Karpas-422 (cell line): ENCODE data around the gene ZNF592. TPM values are rescaled to one million over a fixed set of nuclear protein-coding genes. Genes with fewer than 3 reads are reported as not detected.

Experiments
- DNase-seq: peaks from one replicate; pipeline ENCODE4 v3.0.0-alpha.2; 2015
- H2AFZ ChIP-seq: fragments of 200-600 bp; sonication (generic); 2 replicates; pipeline ENCODE4 v1.6.1; 2014; ENCODE audit warnings: antibody characterized with exemption, low read length, mixed read lengths
- H3K27ac ChIP-seq: fragments of 200-600 bp; sonication (generic); 2 replicates; pipeline ENCODE4 v1.5.1; 2014; ENCODE audit warnings: mild to moderate bottlenecking, low read length, moderate library complexity
- H3K27me3 ChIP-seq: fragments of 200-600 bp; sonication (generic); 2 replicates; pipeline ENCODE4 v1.6.1; 2014; ENCODE audit warnings: low read length, mixed read lengths
- H3K36me3 ChIP-seq: fragments of 200-600 bp; sonication (generic); 2 replicates; pipeline ENCODE4 v1.6.1; 2014; ENCODE audit warnings: low read length, mixed read lengths; ENCODE audit not compliant: insufficient read depth
- H3K4me1 ChIP-seq: fragments of 200-600 bp; sonication (generic); 2 replicates; pipeline ENCODE4 v1.6.1; 2014; ENCODE audit warnings: mild to moderate bottlenecking, low read length, mixed read lengths
- H3K4me2 ChIP-seq: fragments of 200-600 bp; sonication (generic); 2 replicates; pipeline ENCODE4 v1.6.1; 2014; ENCODE audit warnings: low read length, low read depth, mild to moderate bottlenecking; ENCODE audit not compliant: poor library complexity, severe bottlenecking
- H3K4me3 ChIP-seq: fragments of 200-600 bp; sonication (generic); 2 replicates; pipeline ENCODE4 v1.5.1; 2014; ENCODE audit warnings: mild to moderate bottlenecking, antibody characterized with exemption, low read length, mixed read lengths
- H3K79me2 ChIP-seq: fragments of 200-600 bp; sonication (generic); 2 replicates; pipeline ENCODE4 v1.6.1; 2014; ENCODE audit warnings: mild to moderate bottlenecking, low read length, mixed read lengths
- H3K9ac ChIP-seq: fragments of 200-600 bp; sonication (generic); 2 replicates; pipeline ENCODE4 v1.6.0; 2014; ENCODE audit warnings: low read length
- H3K9me2 ChIP-seq: fragments of 200-600 bp; sonication (generic), shearing (Covaris generic); replicated peaks from 2 replicates; pipeline ENCODE4 v1.6.0; 2014; ENCODE audit warnings: mild to moderate bottlenecking, low read length, moderate library complexity; ENCODE audit not compliant: insufficient read depth
- H3K9me3 ChIP-seq: fragments of 300-700, 200-600 bp; sonication (generic); 2 replicates; pipeline ENCODE4 v1.6.1; 2014; ENCODE audit warnings: low read length, mixed read lengths
- H4K20me1 ChIP-seq: fragments of 200-600 bp; sonication (generic); 2 replicates; pipeline ENCODE4 v1.6.1; 2014; ENCODE audit warnings: mild to moderate bottlenecking, antibody characterized with exemption, low read length, low read depth; ENCODE audit not compliant: insufficient read depth
- total RNA-seq: library from RNA; depleted of rRNA; stranded (reverse); fragments of >200 nt; shearing (Covaris generic); gene quantifications from 2 replicates; pipeline ENCODE4 v1.2.3, GENCODE V29; 2014; ENCODE audit warnings: low replicate concordance

The ZNF592 gene
- total RNA-seq, 1 experiment from 2014 or later = 15.5 TPM

DNA sequence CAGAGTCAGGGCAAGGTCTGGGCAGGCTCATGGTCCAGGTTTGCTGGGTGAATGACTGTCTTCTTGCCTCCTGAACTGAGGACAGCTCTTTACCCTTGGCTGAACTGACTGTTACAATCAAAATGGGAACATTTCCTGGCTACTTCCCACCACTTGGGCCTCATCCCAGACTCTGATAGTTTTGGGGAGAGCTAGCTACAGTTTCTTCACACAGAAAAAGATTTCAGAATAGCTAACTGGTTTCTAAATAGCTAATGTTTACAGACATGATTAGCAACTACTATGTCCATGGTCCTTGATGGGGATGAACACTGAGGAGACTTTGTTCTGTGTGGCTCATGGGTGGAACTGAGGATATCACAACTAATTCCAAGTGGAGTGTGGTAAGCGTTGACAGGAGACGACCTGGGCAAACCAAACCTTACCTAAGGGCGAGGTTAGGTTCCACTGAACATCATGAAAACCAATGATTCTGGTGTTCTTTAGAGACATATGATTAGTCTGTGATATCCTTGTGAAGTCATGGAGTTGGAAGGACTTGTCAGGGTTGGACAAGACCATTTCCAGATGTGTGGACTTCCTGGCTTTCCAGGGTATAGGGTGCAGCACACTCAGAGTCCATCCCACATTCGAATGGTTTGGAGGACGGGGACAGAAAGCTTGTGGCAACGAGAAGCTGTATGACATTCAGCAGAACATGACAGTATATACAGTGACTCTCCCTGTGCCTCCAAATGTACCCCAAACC lies 76.0 kb downstream of the ZNF592 start:
- no peak overlapping the region for H3K9ac ChIP-seq
- H3K9me3 ChIP-seq = no peaks in the 10 kb centered on the region
- no peaks in the 10 kb centered on the region for H3K79me2 ChIP-seq
- H3K4me1 ChIP-seq = peaks cover 5% of the 10 kb centered on the region
- no peak overlapping the region for H3K4me2 ChIP-seq
- no peak for DNase-seq
- H3K27ac ChIP-seq = no peak overlapping the region
- H3K9me2 ChIP-seq = no peaks in the 10 kb centered on the region
- H3K4me3 ChIP-seq = no peak overlapping the region
- no peaks in the 10 kb centered on the region for H3K36me3 ChIP-seq
- H3K27me3 ChIP-seq = no peaks in the 10 kb centered on the region
- H4K20me1 ChIP-seq = no peaks in the 10 kb centered on the region
- H2AFZ ChIP-seq = no peak overlapping the region

DNA sequence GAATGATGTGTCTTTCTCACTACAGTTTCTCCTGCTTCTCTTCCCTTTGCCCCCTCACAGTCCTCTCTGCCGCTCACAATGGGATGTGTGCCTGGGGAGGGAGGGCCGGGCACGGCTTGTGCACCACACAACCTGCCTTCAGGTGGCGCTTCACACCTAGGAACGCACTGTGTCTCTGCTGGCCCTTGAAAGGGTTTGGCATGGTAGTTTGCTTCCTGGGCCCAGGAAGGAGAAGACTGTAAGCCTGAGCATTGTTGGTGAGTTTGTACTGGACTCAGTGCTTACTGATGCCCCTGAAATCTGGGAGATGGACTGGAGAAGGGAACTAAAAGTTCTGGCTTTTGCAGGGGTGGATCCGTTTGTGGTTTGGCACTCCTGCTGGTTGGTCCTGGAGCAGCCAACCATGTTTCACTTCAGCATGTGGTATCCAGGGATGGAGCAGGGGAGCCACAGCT lies 78.0 kb downstream of the ZNF592 start:
- DNase-seq = peak; percentile 79
- H3K4me2 ChIP-seq = no peak overlapping the region
- no peaks in the 10 kb centered on the region for H3K36me3 ChIP-seq
- no peaks in the 10 kb centered on the region for H4K20me1 ChIP-seq
- no peak overlapping the region for H3K4me3 ChIP-seq
- no peak overlapping the region for H2AFZ ChIP-seq
- no peaks in the 10 kb centered on the region for H3K9me3 ChIP-seq
- no peaks in the 10 kb centered on the region for H3K9me2 ChIP-seq
- H3K9ac ChIP-seq = no peak overlapping the region
- peaks cover 9% of the 10 kb centered on the region for H3K4me1 ChIP-seq
- no peak overlapping the region for H3K27ac ChIP-seq
- H3K79me2 ChIP-seq = no peaks in the 10 kb centered on the region
- no peaks in the 10 kb centered on the region for H3K27me3 ChIP-seq

DNA sequence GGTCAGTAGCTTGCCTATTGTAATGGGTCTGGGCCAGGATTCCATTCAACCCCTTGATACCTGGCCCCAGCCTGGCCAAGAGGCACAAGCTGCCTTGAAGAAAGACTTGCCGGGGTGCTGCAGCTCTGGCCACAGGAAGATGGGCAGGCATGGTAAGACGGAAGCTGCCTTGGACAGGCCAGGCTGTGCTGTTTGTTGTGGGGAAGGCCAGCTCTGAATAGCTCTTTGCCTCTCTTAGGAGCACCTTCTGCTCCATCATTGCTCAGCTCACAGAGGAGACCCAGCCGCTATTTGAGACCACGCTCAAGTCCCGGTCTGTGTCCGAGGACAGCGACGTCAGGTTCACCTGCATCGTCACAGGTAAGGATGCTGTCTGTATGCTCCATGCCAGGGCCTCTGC lies 78.9 kb downstream of the ZNF592 start:
- Histone ChIP-seq H3K36me3 (no peaks in the 10 kb centered on the region), H2AFZ (no peak overlapping the region), H3K9me3 (no peaks in the 10 kb centered on the region), H4K20me1 (no peaks in the 10 kb centered on the region), H3K27me3 (no peaks in the 10 kb centered on the region), H3K9me2 (no peaks in the 10 kb centered on the region), H3K9ac (no peak overlapping the region), H3K4me1 (peaks cover 9% of the 10 kb centered on the region), H3K4me3 (no peak overlapping the region), H3K27ac (no peak overlapping the region), H3K4me2 (no peak overlapping the region), H3K79me2 (no peaks in the 10 kb centered on the region)
- DNase-seq = no peak

DNA sequence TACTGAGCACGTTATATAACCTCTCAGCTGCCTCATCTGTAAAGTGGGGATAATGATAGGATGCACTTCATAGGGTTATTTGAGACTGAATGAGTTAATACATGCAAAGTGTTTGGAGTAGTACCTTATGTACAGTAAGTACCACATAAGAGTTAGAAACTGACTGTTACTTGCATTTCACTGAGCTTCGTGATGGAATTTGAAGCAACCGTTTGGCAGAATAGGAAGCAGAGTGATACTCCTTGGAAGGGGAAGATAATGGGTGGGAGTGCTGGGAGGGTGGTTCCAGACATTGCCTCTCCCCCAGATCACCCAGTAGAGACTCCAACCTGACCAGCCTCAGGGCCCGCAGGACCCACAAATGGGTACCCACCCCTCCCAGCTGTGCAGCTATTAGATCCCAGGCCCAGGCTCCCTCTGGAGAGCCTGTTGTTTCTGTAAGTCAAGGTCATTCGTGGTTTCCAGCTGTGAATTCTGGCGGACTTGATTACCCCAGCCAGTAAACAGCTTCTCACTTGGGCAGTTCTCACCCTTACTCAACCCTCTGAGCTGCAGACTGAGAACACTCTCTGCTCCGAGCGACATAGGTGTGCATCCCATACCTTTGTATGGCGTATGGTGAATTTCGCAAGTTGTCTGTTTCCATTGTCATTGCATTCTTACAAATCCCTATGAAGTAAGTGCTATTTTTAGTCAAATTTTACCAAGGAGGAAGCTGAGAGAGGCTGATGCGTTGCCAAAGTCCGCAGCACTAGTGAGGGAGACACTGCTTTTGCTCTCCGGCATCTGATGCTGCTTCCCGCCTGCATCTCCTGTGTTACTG lies 79.9 kb downstream of the ZNF592 start:
- Histone ChIP-seq H3K9me2 (no peaks in the 10 kb centered on the region), H3K27me3 (no peaks in the 10 kb centered on the region), H3K27ac (no peak overlapping the region), H3K79me2 (no peaks in the 10 kb centered on the region), H3K4me1 (peaks cover 9% of the 10 kb centered on the region), H2AFZ (no peak overlapping the region), H3K9ac (no peak overlapping the region), H4K20me1 (no peaks in the 10 kb centered on the region), H3K9me3 (no peaks in the 10 kb centered on the region), H3K4me3 (no peak overlapping the region), H3K4me2 (no peak overlapping the region), H3K36me3 (no peaks in the 10 kb centered on the region)
- DNase-seq = no peak

DNA sequence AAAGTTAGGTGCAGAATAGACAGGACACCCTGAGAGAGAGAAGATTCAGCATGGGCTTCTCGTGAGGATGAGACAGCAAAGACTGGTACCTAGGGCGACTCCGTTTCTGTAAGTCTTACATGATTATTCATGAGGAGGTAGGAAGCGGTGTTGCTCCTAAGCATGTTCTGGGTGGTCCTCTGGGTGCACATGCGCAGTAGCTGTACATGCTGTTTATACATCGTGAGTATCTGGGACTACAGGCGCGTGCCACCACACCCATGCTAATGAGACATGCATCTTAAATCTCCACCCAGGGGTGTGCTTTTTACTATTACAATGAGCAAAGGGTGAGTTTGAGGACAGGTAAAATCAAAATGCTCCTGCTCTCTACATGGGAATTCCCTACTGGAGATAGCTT lies 81.0 kb downstream of the ZNF592 start:
- H3K9ac ChIP-seq = no peak overlapping the region
- no peaks in the 10 kb centered on the region for H3K9me3 ChIP-seq
- H3K4me2 ChIP-seq = peak overlapping the region; percentile 22
- no peak overlapping the region for H3K27ac ChIP-seq
- no peak overlapping the region for H2AFZ ChIP-seq
- H4K20me1 ChIP-seq = no peaks in the 10 kb centered on the region
- DNase-seq = peak; percentile 67
- no peak overlapping the region for H3K4me3 ChIP-seq
- no peaks in the 10 kb centered on the region for H3K9me2 ChIP-seq
- H3K27me3 ChIP-seq = no peaks in the 10 kb centered on the region
- no peaks in the 10 kb centered on the region for H3K36me3 ChIP-seq
- no peaks in the 10 kb centered on the region for H3K79me2 ChIP-seq
- H3K4me1 ChIP-seq = peaks cover 9% of the 10 kb centered on the region

DNA sequence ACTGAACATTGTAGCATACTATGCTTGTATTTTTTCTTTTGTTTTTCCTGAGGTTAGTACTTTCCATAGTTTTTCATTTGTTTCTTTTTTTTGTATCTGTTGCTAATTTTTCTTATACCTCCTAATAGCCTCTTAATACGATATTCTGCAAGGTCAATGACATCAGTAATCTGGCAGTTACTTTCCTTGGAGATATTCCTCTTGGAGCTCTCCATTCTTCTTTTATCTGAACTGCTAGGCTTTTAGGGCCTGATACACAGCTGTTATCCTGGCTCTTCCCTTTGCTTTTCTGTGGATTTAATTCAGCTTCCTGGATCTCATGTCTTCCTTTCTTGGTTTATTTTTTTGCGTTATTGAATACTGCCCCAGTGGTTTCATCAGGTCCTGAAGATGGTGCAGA lies 81.6 kb downstream of the ZNF592 start:
- H3K36me3 ChIP-seq = no peaks in the 10 kb centered on the region
- no peaks in the 10 kb centered on the region for H4K20me1 ChIP-seq
- H3K27ac ChIP-seq = no peak overlapping the region
- no peak overlapping the region for H3K4me3 ChIP-seq
- H3K4me1 ChIP-seq = peaks cover 9% of the 10 kb centered on the region
- H3K9me3 ChIP-seq = no peaks in the 10 kb centered on the region
- peak overlapping the region; percentile 22 for H3K4me2 ChIP-seq
- H3K79me2 ChIP-seq = no peaks in the 10 kb centered on the region
- H3K9ac ChIP-seq = no peak overlapping the region
- H3K27me3 ChIP-seq = no peaks in the 10 kb centered on the region
- no peak overlapping the region for H2AFZ ChIP-seq
- H3K9me2 ChIP-seq = no peaks in the 10 kb centered on the region
- no peak for DNase-seq

DNA sequence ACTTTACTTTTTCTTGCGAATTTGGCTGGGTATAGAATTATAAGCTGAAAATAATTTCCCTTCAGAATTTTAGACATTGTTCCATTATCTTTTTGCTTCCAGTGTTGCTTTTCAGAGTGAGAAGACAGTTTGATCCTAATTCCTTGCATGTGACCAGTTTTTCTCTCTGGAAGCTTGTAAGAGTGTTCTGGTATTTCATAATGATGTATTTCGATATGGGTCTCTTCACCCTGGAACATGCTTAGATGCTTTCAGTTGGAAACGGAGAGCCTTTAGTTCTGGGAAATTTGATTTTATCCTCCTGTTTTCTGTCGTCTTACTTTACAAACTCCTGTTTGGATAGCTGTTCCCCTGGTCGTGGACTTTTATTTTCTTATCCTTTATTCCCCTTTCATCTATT lies 82.6 kb downstream of the ZNF592 start:
- H3K4me1 ChIP-seq = peaks cover 9% of the 10 kb centered on the region
- no peak overlapping the region for H3K27ac ChIP-seq
- no peaks in the 10 kb centered on the region for H3K79me2 ChIP-seq
- H3K9me2 ChIP-seq = no peaks in the 10 kb centered on the region
- H2AFZ ChIP-seq = no peak overlapping the region
- DNase-seq = no peak
- H3K4me3 ChIP-seq = no peak overlapping the region
- H3K9me3 ChIP-seq = no peaks in the 10 kb centered on the region
- H3K27me3 ChIP-seq = no peaks in the 10 kb centered on the region
- H4K20me1 ChIP-seq = no peaks in the 10 kb centered on the region
- no peaks in the 10 kb centered on the region for H3K36me3 ChIP-seq
- H3K4me2 ChIP-seq = no peak overlapping the region
- no peak overlapping the region for H3K9ac ChIP-seq

DNA sequence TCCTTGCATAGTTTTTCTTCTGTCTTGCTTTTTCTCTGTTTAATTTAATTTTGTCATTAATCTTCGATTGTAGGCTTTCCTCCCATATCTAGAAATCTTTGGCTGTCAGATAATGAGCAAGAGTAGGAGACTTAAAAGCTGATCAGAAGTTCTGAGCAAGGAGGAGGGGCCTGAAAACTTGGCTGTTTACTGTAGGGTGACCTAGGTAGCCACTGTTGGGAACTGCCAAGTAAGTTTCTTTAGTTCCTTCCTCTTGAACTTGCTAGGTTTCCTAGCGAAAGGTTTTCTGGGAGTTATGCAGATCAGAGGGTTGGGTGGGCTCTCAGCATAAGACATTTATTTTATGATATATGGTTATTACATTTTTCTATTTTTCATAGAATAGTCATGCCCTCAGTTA lies 83.2 kb downstream of the ZNF592 start:
- Histone ChIP-seq H3K4me3 (no peak overlapping the region), H4K20me1 (no peaks in the 10 kb centered on the region), H3K79me2 (no peaks in the 10 kb centered on the region), H3K27ac (no peak overlapping the region), H3K27me3 (no peaks in the 10 kb centered on the region), H3K9me2 (no peaks in the 10 kb centered on the region), H3K4me1 (peaks cover 9% of the 10 kb centered on the region), H3K4me2 (no peak overlapping the region), H3K9me3 (no peaks in the 10 kb centered on the region), H2AFZ (no peak overlapping the region), H3K36me3 (no peaks in the 10 kb centered on the region), H3K9ac (no peak overlapping the region)
- DNase-seq = no peak
